Measurements from ENCODE around the gene PABPC1L. TPM values are rescaled to one million over a fixed set of nuclear protein-coding genes. Genes with fewer than 3 reads are reported as not detected.

PABPC1L gene
- polyA plus RNA-seq, 1 experiment: 25.9 TPM

DNA sequence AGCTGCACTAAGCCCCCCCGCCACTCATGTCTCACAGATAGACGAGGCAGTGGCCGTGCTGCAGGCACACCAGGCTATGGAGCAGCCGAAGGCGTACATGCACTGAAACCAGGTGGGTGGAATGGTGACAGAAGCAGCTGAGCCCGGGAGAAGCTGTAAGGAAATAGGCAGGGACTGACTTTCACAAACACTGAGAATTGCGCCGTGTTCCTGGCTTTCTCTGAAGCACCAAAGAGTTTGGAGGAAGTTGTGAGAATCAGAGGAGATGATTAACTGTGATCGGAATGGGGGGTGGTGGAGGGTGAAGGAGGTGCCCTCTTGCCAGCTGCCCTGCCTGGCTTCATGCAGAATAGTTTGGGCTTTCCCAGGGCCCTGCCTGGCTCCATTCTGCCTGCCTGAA, 28.8 kb downstream of the PABPC1L start:
- Histone ChIP-seq H3K27ac (ENCODE audit: low read depth, low read length) (no peak overlapping the region), H3K27me3 (ENCODE audit: control insufficient read depth, insufficient read depth, low read length) (no peaks in the 10 kb centered on the region), H3K4me3 (ENCODE audit: low read depth, low read length) (no peak overlapping the region), H3K9me3 (ENCODE audit: control insufficient read depth, insufficient read depth, low read length) (no peaks in the 10 kb centered on the region)
- no peak for DNase-seq (ENCODE audit: low read depth, low spot score)
- POLR2A ChIA-PET: no interaction called here
- TF ChIP-seq, protein P1, sequence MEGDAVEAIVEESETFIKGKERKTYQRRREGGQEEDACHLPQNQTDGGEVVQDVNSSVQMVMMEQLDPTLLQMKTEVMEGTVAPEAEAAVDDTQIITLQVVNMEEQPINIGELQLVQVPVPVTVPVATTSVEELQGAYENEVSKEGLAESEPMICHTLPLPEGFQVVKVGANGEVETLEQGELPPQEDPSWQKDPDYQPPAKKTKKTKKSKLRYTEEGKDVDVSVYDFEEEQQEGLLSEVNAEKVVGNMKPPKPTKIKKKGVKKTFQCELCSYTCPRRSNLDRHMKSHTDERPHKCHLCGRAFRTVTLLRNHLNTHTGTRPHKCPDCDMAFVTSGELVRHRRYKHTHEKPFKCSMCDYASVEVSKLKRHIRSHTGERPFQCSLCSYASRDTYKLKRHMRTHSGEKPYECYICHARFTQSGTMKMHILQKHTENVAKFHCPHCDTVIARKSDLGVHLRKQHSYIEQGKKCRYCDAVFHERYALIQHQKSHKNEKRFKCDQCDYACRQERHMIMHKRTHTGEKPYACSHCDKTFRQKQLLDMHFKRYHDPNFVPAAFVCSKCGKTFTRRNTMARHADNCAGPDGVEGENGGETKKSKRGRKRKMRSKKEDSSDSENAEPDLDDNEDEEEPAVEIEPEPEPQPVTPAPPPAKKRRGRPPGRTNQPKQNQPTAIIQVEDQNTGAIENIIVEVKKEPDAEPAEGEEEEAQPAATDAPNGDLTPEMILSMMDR (IDR thresholded peaks at IDR 0.05; ENCODE audit: low read depth, low read length): no peak
- CTCF ChIA-PET: no interaction called here

- no peaks in the 10 kb centered on the region for H3K9me3 ChIP-seq (ENCODE audit: control insufficient read depth, insufficient read depth, low read length)
- CTCF ChIA-PET: interaction anchor here (1.0 kb wide), 2 partner anchors 155 to 350 kb away, joined by 4 read pairs; no protein-coding TSS in a partner anchor
- no peaks in the 10 kb centered on the region for H3K27me3 ChIP-seq (ENCODE audit: control insufficient read depth, insufficient read depth, low read length)
- H3K27ac ChIP-seq (ENCODE audit: low read depth, low read length): no peak overlapping the region
- H3K4me3 ChIP-seq (ENCODE audit: low read depth, low read length): no peak overlapping the region
- POLR2A ChIA-PET: no interaction called here
- DNase-seq (ENCODE audit: low read depth, low spot score): no peak
- TF ChIP-seq, protein P1 (IDR thresholded peaks at IDR 0.05; ENCODE audit: low read depth, low read length): no peak
Measured at GRCh38 chr20:44941120-44941691, 31.3 kb downstream of the PABPC1L start.

- H3K27me3 ChIP-seq (ENCODE audit: control insufficient read depth, insufficient read depth, low read length): no peaks in the 10 kb centered on the region
- H3K9me3 ChIP-seq (ENCODE audit: control insufficient read depth, insufficient read depth, low read length): no peaks in the 10 kb centered on the region
- H3K4me3 ChIP-seq (ENCODE audit: low read depth, low read length): no peak overlapping the region
- TF ChIP-seq, protein P1 (IDR thresholded peaks at IDR 0.05; ENCODE audit: low read depth, low read length): no peak
- ChIA-PET POLR2A (interaction anchor here (0.8 kb wide), 1 partner anchor 9 kb away, joined by 3 read pairs; no protein-coding TSS in a partner anchor), CTCF (interaction anchor here (0.7 to 0.9 kb wide), 2 partner anchors 153 to 348 kb away, joined by 3 to 4 read pairs; no protein-coding TSS in a partner anchor)
- no peak for DNase-seq (ENCODE audit: low read depth, low spot score)
- H3K27ac ChIP-seq (ENCODE audit: low read depth, low read length): no peak overlapping the region
Measured at GRCh38 chr20:44942264-44942973, 32.6 kb downstream of the PABPC1L start.

- no peak for DNase-seq (ENCODE audit: low read depth, low spot score)
- Histone ChIP-seq H3K27ac (ENCODE audit: low read depth, low read length) (no peak overlapping the region), H3K27me3 (ENCODE audit: control insufficient read depth, insufficient read depth, low read length) (no peaks in the 10 kb centered on the region), H3K4me3 (ENCODE audit: low read depth, low read length) (no peak overlapping the region), H3K9me3 (ENCODE audit: control insufficient read depth, insufficient read depth, low read length) (no peaks in the 10 kb centered on the region)
- ChIA-PET CTCF (no interaction called here), POLR2A (no interaction called here)
- TF ChIP-seq, protein P1 (IDR thresholded peaks at IDR 0.05; ENCODE audit: low read depth, low read length): no peak
Measured at GRCh38 chr20:44943828-44944227, 34.0 kb downstream of the PABPC1L start.

DNA sequence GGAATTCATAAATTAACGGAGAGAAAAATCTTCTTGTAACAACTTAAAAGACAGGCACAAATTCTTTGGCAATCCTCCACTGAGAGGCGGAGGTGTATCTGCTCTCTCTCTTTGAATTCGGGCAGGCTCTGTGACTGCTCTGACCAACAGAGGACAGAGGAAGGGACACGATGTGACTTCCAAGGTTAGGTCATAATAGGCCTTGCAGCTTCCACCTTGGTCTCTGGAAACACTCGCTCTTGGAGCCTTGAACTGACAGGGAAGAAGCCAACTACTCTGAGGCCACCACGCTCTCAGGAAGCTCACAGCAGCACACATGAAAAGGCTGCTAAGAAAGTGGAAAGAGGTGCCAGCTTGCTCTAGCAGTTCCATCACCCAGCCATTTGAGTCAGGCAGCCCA, 35.4 kb downstream of the PABPC1L start:
- ChIA-PET POLR2A (no interaction called here), CTCF (no interaction called here)
- Histone ChIP-seq H3K9me3 (ENCODE audit: control insufficient read depth, insufficient read depth, low read length) (no peaks in the 10 kb centered on the region), H3K27ac (ENCODE audit: low read depth, low read length) (no peak overlapping the region), H3K4me3 (ENCODE audit: low read depth, low read length) (no peak overlapping the region), H3K27me3 (ENCODE audit: control insufficient read depth, insufficient read depth, low read length) (no peaks in the 10 kb centered on the region)
- TF ChIP-seq, protein P1 (IDR thresholded peaks at IDR 0.05; ENCODE audit: low read depth, low read length): no peak
- no peak for DNase-seq (ENCODE audit: low read depth, low spot score)

All from AG04450 (cell line).